ENCODE results near the gene GLI3. TPM values are rescaled to one million over a fixed set of nuclear protein-coding genes. Genes with fewer than 3 reads are reported as not detected.

Gene GLI3
- total and polyA plus RNA-seq, 2 of the 8 experiments (the other 6 are each of a cell fraction or from before 2014, with no cell fraction given) = 8.0 to 31.1 TPM

DNA sequence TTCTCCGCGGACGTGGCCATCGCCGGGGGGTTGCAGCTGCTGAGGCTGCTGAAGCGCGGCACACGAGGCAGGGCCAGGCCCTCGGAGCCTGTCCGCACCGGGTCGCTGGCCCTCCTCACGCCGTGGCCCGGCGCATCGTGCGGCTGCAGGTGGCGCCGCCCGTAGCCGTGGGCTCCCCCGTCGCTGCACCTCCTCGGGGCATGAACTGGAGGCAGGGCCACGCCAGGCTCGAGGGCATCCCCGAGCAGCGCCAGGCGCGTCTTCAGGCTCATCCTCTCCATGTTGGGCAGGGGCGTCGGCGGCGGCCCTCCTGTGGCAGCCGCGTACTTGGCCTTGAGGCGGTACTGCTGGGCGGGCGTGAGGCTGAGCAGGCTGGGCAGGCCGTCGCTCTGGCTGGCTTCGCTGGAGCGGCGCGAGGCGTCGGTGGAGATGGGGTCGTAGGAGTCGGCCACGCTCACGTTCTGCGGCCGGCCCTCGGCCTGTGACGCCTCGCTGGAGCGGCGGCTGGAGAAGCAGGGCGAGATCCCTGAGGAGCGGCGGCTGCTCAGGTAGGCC, 271.0 kb downstream of the GLI3 start (continued):
- TF ChIP-seq SIN3A (conservative IDR thresholded peaks at IDR 0.05 in 1 of 2, IDR thresholded peaks at IDR 0.05 in 1 of 2; ENCODE audit: low read depth in 1 of 2, low read length in 2 of 2) = no peak
- TF ChIP-seq BRCA1 (IDR thresholded peaks at IDR 0.05; ENCODE audit: low read depth, low read length) = no peak
- no peak for TF ChIP-seq KDM5A (IDR thresholded peaks at IDR 0.05; ENCODE audit: low read length)
- TF ChIP-seq RBBP5 (IDR thresholded peaks at IDR 0.05; ENCODE audit: borderline replicate concordance, low read depth, low read length) = no peak
